ENCODE measurements around the gene IRAG1. TPM values are rescaled to one million over a fixed set of nuclear protein-coding genes. Genes with fewer than 3 reads are reported as not detected.

The IRAG1 gene
- total and polyA plus RNA-seq, 7 experiments from 2014 or later, result 0.11 to 1.4 TPM; not detected in 5

DNA sequence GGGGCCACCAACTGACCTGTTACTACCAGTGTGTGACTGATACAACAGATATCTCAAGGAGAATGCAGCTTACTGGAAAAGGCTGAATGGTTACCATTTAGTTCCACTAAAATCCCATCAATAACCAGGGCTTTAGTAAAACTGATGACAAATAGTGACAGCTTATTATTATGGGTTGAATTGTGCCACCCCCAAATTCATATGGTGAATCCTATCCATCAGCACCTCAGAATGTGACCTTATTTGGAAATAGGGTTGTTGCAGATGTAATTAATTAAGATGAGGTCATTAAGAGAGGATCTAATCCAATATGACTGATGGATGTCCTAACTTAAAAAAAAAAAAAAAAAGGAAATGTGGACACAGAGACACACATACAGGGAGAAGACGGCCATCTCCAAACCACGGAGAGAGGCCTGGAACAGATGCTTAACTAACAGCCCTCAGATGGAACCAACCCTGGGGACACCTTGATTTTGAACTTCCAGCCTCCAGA is 27.4 kb upstream of the IRAG1 start:
- Mint-ChIP-seq H3K4me1 (peaks cover 9 to 18% (median 13%) of the 10 kb centered on the region in 7 donors), H3K9me3 (no peaks in the 10 kb centered on the region), H3K27me3 (peaks cover 0 to 31% (median 15%) of the 10 kb centered on the region in 5 donors), H3K4me3 (no peak overlapping the region), H3K27ac (no peak overlapping the region), H3K36me3 (no peaks in the 10 kb centered on the region)
- POLR2A ChIA-PET, result no interaction called here
- CTCF ChIA-PET, result no interaction called here
- DNase-seq (no peak), ATAC-seq (no peak)
- Histone ChIP-seq H3K9me3 (ENCODE audit: control insufficient read depth in 2 of 3, low read length in 3 of 3) (no peaks in the 10 kb centered on the region), H3K4me1 (ENCODE audit: control insufficient read depth in 2 of 2, insufficient read depth in 2 of 2, low read length in 2 of 2) (peaks cover 0 to 10% of the 10 kb centered on the region in 2 donors), H3K4me3 (ENCODE audit: low read length) (no peak overlapping the region), H3K27ac (ENCODE audit: low read depth, low read length) (no peak overlapping the region), H3K36me3 (ENCODE audit: control insufficient read depth in 2 of 3, insufficient read depth in 3 of 3, low read length in 3 of 3) (no peaks in the 10 kb centered on the region), H3K27me3 (ENCODE audit: control insufficient read depth in 2 of 2, insufficient read depth in 2 of 2, low read length in 2 of 2) (no peaks in the 10 kb centered on the region)
- intact Hi-C loops (cut with micrococcal nuclease), result no loop called here

DNA sequence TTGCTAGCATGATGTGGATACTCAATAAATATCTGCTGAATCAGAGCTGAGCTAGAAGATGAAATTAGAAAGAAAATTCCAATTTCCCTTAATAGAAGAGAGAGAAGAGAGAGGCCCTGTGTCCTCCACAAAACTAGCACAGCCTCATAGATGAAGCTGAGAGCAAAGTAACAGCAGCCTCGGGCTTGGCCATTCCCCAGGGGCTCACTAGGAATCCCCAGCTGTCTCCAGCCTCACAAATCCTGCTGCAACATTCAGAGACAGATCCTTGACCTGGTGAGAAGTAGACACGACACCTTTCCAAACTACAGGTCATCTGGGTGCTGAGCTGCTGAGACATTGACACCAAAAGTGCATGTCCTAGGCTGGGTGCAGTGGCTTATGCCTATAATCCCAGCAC is 26.1 kb upstream of the IRAG1 start:
- POLR2A ChIA-PET, result interaction anchor here (0.6 kb wide), 1 partner anchor 1517 kb away, joined by 4 read pairs; no protein-coding TSS in a partner anchor
- Mint-ChIP-seq H3K27me3 (peaks cover 0 to 31% (median 15%) of the 10 kb centered on the region in 5 donors), H3K4me1 (peaks cover 0 to 8% (median 4%) of the 10 kb centered on the region in 7 donors), H3K36me3 (no peaks in the 10 kb centered on the region), H3K4me3 (no peak overlapping the region), H3K27ac (no peak overlapping the region), H3K9me3 (no peaks in the 10 kb centered on the region)
- Histone ChIP-seq H3K27me3 (ENCODE audit: control insufficient read depth in 2 of 2, insufficient read depth in 2 of 2, low read length in 2 of 2) (no peaks in the 10 kb centered on the region), H3K9me3 (ENCODE audit: control insufficient read depth in 2 of 3, low read length in 3 of 3) (no peaks in the 10 kb centered on the region), H3K4me3 (ENCODE audit: low read length) (no peak overlapping the region), H3K36me3 (ENCODE audit: control insufficient read depth in 2 of 3, insufficient read depth in 3 of 3, low read length in 3 of 3) (no peaks in the 10 kb centered on the region), H3K4me1 (ENCODE audit: control insufficient read depth in 2 of 2, insufficient read depth in 2 of 2, low read length in 2 of 2) (no peaks in the 10 kb centered on the region), H3K27ac (ENCODE audit: low read depth, low read length) (no peak overlapping the region)
- no peak for ATAC-seq
- CTCF ChIA-PET, result interaction anchor here (1.0 kb wide), 1 partner anchor 17 kb away, joined by 3 read pairs; no protein-coding TSS in a partner anchor
- DNase-seq, result no peak
- intact Hi-C loops (cut with micrococcal nuclease), result no loop called here

DNA sequence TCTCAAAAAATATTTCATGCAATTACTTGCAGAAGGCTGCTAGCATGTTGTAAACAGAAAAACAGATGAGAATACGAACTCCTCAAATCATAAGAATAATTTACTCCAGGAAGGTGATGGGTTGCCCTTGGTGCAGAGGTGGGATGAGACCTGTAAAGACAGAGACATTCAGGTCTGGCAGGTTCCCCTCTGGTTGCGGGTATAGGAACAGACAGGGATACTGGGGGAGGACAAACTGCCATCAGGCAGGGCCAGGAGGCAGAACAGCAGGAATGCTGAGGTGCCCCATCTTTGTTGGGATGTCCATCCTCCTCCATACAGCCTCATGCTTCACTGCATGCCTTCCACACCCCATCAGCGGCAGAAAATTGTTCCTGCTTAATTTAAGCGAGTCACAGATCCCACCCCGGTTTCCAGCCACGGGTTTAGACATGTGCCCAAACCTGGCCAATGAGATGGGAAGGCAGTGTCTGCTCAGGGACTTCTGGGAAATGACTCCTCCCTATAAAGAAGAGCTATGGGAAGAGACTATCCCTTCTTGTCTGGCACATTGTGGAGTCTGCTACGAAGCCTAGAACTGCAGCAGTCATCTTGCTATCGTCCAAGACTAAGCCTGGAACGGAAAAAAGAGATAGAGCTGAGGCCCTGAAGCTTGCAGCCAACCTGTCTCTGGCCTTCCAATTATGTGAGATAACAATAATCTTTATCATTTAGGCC is 23.1 kb upstream of the IRAG1 start:
- no peaks in the 10 kb centered on the region for H3K36me3 ChIP-seq (ENCODE audit: control insufficient read depth in 2 of 3, insufficient read depth in 3 of 3, low read length in 3 of 3)
- no peak overlapping the region for H3K4me3 Mint-ChIP-seq
- H3K9me3 ChIP-seq (ENCODE audit: control insufficient read depth in 2 of 3, low read length in 3 of 3), result no peaks in the 10 kb centered on the region
- no peak overlapping the region for H3K4me3 ChIP-seq (ENCODE audit: low read length)
- no peaks in the 10 kb centered on the region for H3K36me3 Mint-ChIP-seq
- CTCF ChIA-PET, result no interaction called here
- no peak overlapping the region for H3K27ac ChIP-seq (ENCODE audit: low read depth, low read length)
- no peaks in the 10 kb centered on the region for H3K4me1 ChIP-seq (ENCODE audit: control insufficient read depth in 2 of 2, insufficient read depth in 2 of 2, low read length in 2 of 2)
- intact Hi-C loops (cut with micrococcal nuclease), result no loop called here
- H3K27me3 Mint-ChIP-seq, result peaks cover 0 to 20% (median 11%) of the 10 kb centered on the region in 5 donors
- H3K27ac Mint-ChIP-seq, result no peak overlapping the region
- POLR2A ChIA-PET, result no interaction called here
- H3K4me1 Mint-ChIP-seq, result peaks cover 0 to 3% (median 0%) of the 10 kb centered on the region in 7 donors
- DNase-seq (no peak), ATAC-seq (no peak)
- H3K9me3 Mint-ChIP-seq, result no peaks in the 10 kb centered on the region
- H3K27me3 ChIP-seq (ENCODE audit: control insufficient read depth in 2 of 2, insufficient read depth in 2 of 2, low read length in 2 of 2), result no peaks in the 10 kb centered on the region

DNA sequence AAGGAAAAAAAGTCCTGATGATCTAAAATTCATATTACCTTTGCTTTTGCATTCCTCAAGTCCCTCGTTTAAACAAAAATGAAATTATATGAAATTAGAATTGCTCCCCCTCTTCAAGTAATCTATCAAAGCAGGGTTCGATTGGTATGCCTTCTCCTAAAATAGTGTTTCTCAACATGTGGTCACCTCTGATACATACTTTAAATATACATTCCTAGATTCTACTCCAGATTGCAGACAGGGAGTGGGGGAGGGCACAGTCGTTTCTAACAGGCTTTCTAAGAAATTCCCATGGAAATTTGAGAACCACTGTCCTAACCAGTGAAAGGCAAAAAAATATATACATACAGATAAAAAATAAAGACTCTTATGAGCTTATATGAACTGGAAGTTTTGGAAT is 22.6 kb upstream of the IRAG1 start:
- no peak for ATAC-seq

DNA sequence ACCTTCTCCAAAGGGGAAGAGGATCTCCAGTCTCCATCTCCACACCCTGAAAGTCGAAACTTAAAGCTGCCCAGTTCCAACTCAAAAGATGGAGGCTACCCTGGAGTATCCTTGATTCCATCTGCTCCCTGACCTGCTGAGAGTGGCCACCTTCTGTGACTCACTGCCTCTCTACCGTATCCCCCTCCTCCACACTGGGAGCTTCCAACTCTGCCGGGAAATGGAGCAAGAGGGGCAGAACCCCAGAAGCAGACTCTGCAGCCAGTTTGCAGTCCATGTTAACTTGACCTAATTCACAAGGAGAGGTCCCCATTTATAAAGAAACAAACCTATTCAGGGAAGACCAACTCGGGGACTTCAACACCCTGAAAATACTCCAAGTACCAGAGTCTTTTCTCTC is 22.0 kb upstream of the IRAG1 start:
- ChIA-PET CTCF (no interaction called here), POLR2A (no interaction called here)
- H3K27me3 ChIP-seq (ENCODE audit: control insufficient read depth in 2 of 2, insufficient read depth in 2 of 2, low read length in 2 of 2), result no peaks in the 10 kb centered on the region
- H3K4me3 ChIP-seq (ENCODE audit: low read length), result no peak overlapping the region
- DNase-seq (no peak), ATAC-seq (no peak)
- H3K4me3 Mint-ChIP-seq, result no peak overlapping the region
- no peaks in the 10 kb centered on the region for H3K9me3 ChIP-seq (ENCODE audit: control insufficient read depth in 2 of 3, low read length in 3 of 3)
- no peaks in the 10 kb centered on the region for H3K9me3 Mint-ChIP-seq
- H3K4me1 Mint-ChIP-seq, result no peaks in the 10 kb centered on the region
- no peaks in the 10 kb centered on the region for H3K4me1 ChIP-seq (ENCODE audit: control insufficient read depth in 2 of 2, insufficient read depth in 2 of 2, low read length in 2 of 2)
- no peaks in the 10 kb centered on the region for H3K36me3 ChIP-seq (ENCODE audit: control insufficient read depth in 2 of 3, insufficient read depth in 3 of 3, low read length in 3 of 3)
- peaks cover 0 to 18% (median 10%) of the 10 kb centered on the region in 5 donors for H3K27me3 Mint-ChIP-seq
- H3K27ac ChIP-seq (ENCODE audit: low read depth, low read length), result no peak overlapping the region
- no peaks in the 10 kb centered on the region for H3K36me3 Mint-ChIP-seq
- no peak overlapping the region for H3K27ac Mint-ChIP-seq
- intact Hi-C loops (cut with micrococcal nuclease), result no loop called here

More for the DNA sequence above, 22.6 kb upstream of the IRAG1 start:
- H3K9me3 ChIP-seq (ENCODE audit: control insufficient read depth in 2 of 3, low read length in 3 of 3), result no peaks in the 10 kb centered on the region
- no peaks in the 10 kb centered on the region for H3K36me3 ChIP-seq (ENCODE audit: control insufficient read depth in 2 of 3, insufficient read depth in 3 of 3, low read length in 3 of 3)
- H3K27me3 ChIP-seq (ENCODE audit: control insufficient read depth in 2 of 2, insufficient read depth in 2 of 2, low read length in 2 of 2), result no peaks in the 10 kb centered on the region
- no peaks in the 10 kb centered on the region for H3K9me3 Mint-ChIP-seq
- no peaks in the 10 kb centered on the region for H3K4me1 Mint-ChIP-seq
- no peak overlapping the region for H3K27ac Mint-ChIP-seq
- H3K4me1 ChIP-seq (ENCODE audit: control insufficient read depth in 2 of 2, insufficient read depth in 2 of 2, low read length in 2 of 2), result no peaks in the 10 kb centered on the region
- no peak overlapping the region for H3K27ac ChIP-seq (ENCODE audit: low read depth, low read length)
- ChIA-PET CTCF (no interaction called here), POLR2A (no interaction called here)
- H3K4me3 ChIP-seq (ENCODE audit: low read length), result no peak overlapping the region
- no peak overlapping the region for H3K4me3 Mint-ChIP-seq
- H3K27me3 Mint-ChIP-seq, result peaks cover 0 to 18% (median 10%) of the 10 kb centered on the region in 5 donors
- H3K36me3 Mint-ChIP-seq, result no peaks in the 10 kb centered on the region
- no peak for DNase-seq
- intact Hi-C loops (cut with micrococcal nuclease), result no loop called here

DNA sequence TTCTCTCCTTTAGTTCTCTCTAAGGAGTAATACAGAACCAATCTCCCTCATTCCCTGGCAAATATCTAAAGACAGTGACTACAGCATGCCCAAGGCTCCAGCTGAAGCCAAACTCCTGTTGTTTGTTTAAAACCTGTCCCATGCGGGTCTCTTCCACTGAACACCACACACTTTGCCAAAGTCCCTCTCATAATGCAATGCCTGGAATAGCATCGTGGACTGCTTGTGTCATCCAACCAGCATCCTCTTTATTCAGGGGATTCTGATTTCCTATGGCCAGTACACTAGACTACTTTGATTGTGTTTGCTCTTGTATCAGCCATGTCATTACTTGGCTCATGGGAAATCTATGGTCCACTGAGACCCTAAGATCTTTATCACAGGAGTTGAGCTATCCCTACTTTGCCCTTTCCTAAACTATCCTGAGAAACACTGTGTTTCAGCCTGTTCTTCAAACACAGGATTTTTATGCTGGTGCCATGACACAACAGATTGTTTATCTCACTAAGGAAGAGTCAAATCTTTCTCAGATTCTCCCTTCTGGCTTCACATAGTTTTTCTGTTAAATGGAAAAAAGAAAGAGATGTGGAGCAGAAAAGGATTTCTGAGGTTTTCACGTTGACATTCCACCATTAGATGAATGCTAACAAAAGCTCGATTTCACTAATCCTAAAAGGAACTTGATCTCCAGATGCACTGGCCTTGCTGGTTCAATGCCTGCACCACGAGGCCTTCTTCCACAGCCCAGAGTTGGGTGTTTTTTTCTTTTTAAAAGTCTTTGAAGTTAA is 15.9 kb upstream of the IRAG1 start:
- H3K27ac Mint-ChIP-seq, result no peak overlapping the region
- no peak for DNase-seq
- H3K36me3 Mint-ChIP-seq, result no peaks in the 10 kb centered on the region
- no peak for ATAC-seq
- no peaks in the 10 kb centered on the region for H3K4me1 ChIP-seq (ENCODE audit: control insufficient read depth in 2 of 2, insufficient read depth in 2 of 2, low read length in 2 of 2)
- peaks cover 0 to 8% (median 0%) of the 10 kb centered on the region in 5 donors for H3K27me3 Mint-ChIP-seq
- intact Hi-C loops (cut with micrococcal nuclease), result no loop called here
- H3K4me3 Mint-ChIP-seq, result no peak overlapping the region
- H3K27ac ChIP-seq (ENCODE audit: low read depth, low read length), result no peak overlapping the region
- POLR2A ChIA-PET, result interaction anchor here (0.9 kb wide), 1 partner anchor 24 kb away, joined by 3 read pairs; no protein-coding TSS in a partner anchor
- no peaks in the 10 kb centered on the region for H3K9me3 ChIP-seq (ENCODE audit: control insufficient read depth in 2 of 3, low read length in 3 of 3)
- no peaks in the 10 kb centered on the region for H3K4me1 Mint-ChIP-seq
- no peaks in the 10 kb centered on the region for H3K9me3 Mint-ChIP-seq
- H3K4me3 ChIP-seq (ENCODE audit: low read length), result no peak overlapping the region
- H3K27me3 ChIP-seq (ENCODE audit: control insufficient read depth in 2 of 2, insufficient read depth in 2 of 2, low read length in 2 of 2), result no peaks in the 10 kb centered on the region
- H3K36me3 ChIP-seq (ENCODE audit: control insufficient read depth in 2 of 3, insufficient read depth in 3 of 3, low read length in 3 of 3), result no peaks in the 10 kb centered on the region
- CTCF ChIA-PET, result no interaction called here
